H9 (cell line): Measurements from ENCODE around the gene NOA1. TPM values are rescaled to one million over a fixed set of nuclear protein-coding genes. Genes with fewer than 3 reads are reported as not detected.

Experiments used
- DNase-seq: peaks from one replicate; pipeline ENCODE4 v3.0.0-alpha.2; 2017
- H2AFZ ChIP-seq: one replicate; pipeline ENCODE4 v1.6.1; 2013; ENCODE audit warnings: mild to moderate bottlenecking, low read length, control low read depth, moderate library complexity
- H2AK5ac ChIP-seq: 2 replicates; pipeline ENCODE4 v1.6.1; 2013; ENCODE audit warnings: low read length, control low read depth, mixed read lengths; ENCODE audit not compliant: insufficient read length
- H2BK120ac ChIP-seq: one replicate; pipeline ENCODE4 v1.6.1; 2013; ENCODE audit warnings: low read depth, mild to moderate bottlenecking, low read length, control low read depth, inconsistent platforms; ENCODE audit not compliant: poor library complexity, severe bottlenecking
- H2BK12ac ChIP-seq: 2 replicates; pipeline ENCODE4 v1.6.1; 2013; ENCODE audit warnings: low read length, control low read depth, mixed read lengths, low read depth; ENCODE audit not compliant: insufficient read length
- H2BK15ac ChIP-seq: 2 replicates; pipeline ENCODE4 v1.6.1; 2013; ENCODE audit warnings: low read depth, low read length, control low read depth
- H2BK20ac ChIP-seq: one replicate; pipeline ENCODE4 v1.6.1; 2013; ENCODE audit warnings: low read depth, mild to moderate bottlenecking, low read length, control low read depth, inconsistent platforms; ENCODE audit not compliant: poor library complexity, severe bottlenecking
- H2BK5ac ChIP-seq: 2 replicates; pipeline ENCODE4 v1.6.1; 2013; ENCODE audit warnings: low read length, control low read depth, mixed read lengths; ENCODE audit not compliant: insufficient read length
- H3K14ac ChIP-seq: 2 replicates; pipeline ENCODE4 v1.6.1; 2013; ENCODE audit warnings: low read length, control low read depth; ENCODE audit not compliant: insufficient read depth
- H3K18ac ChIP-seq: 2 replicates; pipeline ENCODE4 v1.6.1; 2013; ENCODE audit warnings: low read depth, mild to moderate bottlenecking, mixed read lengths, low read length, control low read depth; ENCODE audit not compliant: insufficient read length
- H3K23ac ChIP-seq: 2 replicates; pipeline ENCODE4 v1.6.1; 2013; ENCODE audit warnings: low read length, control low read depth, mixed read lengths, low read depth; ENCODE audit not compliant: insufficient read length
- H3K23me2 ChIP-seq: 2 replicates; pipeline ENCODE4 v1.6.1; 2013; ENCODE audit warnings: low read depth, mild to moderate bottlenecking, mixed read lengths, low read length, control low read depth; ENCODE audit not compliant: insufficient read length, poor library complexity, severe bottlenecking
- H3K27ac ChIP-seq: 2 replicates; pipeline ENCODE4 v1.5.1; 2013; ENCODE audit warnings: low read length, control low read depth, mixed read lengths, low read depth; ENCODE audit not compliant: insufficient read length
- H3K27me3 ChIP-seq: 2 replicates; pipeline ENCODE4 v1.6.1; 2013; ENCODE audit warnings: low read length, control low read depth, inconsistent platforms; ENCODE audit not compliant: insufficient read depth
- H3K4ac ChIP-seq: 2 replicates; pipeline ENCODE4 v1.6.1; 2013; ENCODE audit warnings: low read depth, mild to moderate bottlenecking, control low read depth, inconsistent platforms, low read length, moderate library complexity
- H3K4me1 ChIP-seq: 2 replicates; pipeline ENCODE4 v1.6.1; 2013; ENCODE audit warnings: low read length, control low read depth, inconsistent platforms; ENCODE audit not compliant: insufficient read depth
- H3K4me2 ChIP-seq: 2 replicates; pipeline ENCODE4 v1.6.1; 2013; ENCODE audit warnings: low read length, control low read depth, mixed read lengths; ENCODE audit not compliant: insufficient read length, insufficient read depth
- H3K56ac ChIP-seq: 2 replicates; pipeline ENCODE4 v1.6.1; 2013; ENCODE audit warnings: low read depth, mild to moderate bottlenecking, mixed read lengths, low read length, control low read depth; ENCODE audit not compliant: insufficient read length
- H3K79me1 ChIP-seq: 2 replicates; pipeline ENCODE4 v1.6.1; 2013; ENCODE audit warnings: low read depth, mild to moderate bottlenecking, moderate library complexity, low read length, control low read depth, inconsistent platforms; ENCODE audit not compliant: insufficient read depth, poor library complexity, severe bottlenecking
- H3K79me2 ChIP-seq: 2 replicates; pipeline ENCODE4 v1.6.1; 2013; ENCODE audit warnings: low read length, control low read depth, inconsistent platforms; ENCODE audit not compliant: insufficient read depth
- H3K9ac ChIP-seq: 2 replicates; pipeline ENCODE4 v1.6.1; 2013; ENCODE audit warnings: low read length, control low read depth, mixed read lengths; ENCODE audit not compliant: insufficient read length; ENCODE audit errors: extremely low read depth
- H3K9me3 ChIP-seq: one replicate; pipeline ENCODE4 v1.6.1; 2013; ENCODE audit warnings: low read depth, low read length, inconsistent platforms; ENCODE audit not compliant: control insufficient read depth
- H3T11ph ChIP-seq: one replicate; pipeline ENCODE4 v1.6.1; 2013; ENCODE audit warnings: mild to moderate bottlenecking, low read length, control low read depth, inconsistent platforms
- H4K20me1 ChIP-seq: one replicate; pipeline ENCODE4 v1.6.1; 2013; ENCODE audit not compliant: control insufficient read depth, insufficient read length, insufficient read depth
- H4K5ac ChIP-seq: 2 replicates; pipeline ENCODE4 v1.6.1; 2013; ENCODE audit warnings: low read depth, mild to moderate bottlenecking, mixed read lengths, low read length, control low read depth; ENCODE audit not compliant: insufficient read length
- H4K8ac ChIP-seq: replicated peaks from 2 replicates; pipeline ENCODE4 v1.6.1; 2013; ENCODE audit warnings: low read length, control low read depth, mixed read lengths, low read depth; ENCODE audit not compliant: insufficient read length
- H4K91ac ChIP-seq: 2 replicates; pipeline ENCODE4 v1.6.1; 2013; ENCODE audit warnings: low read depth, mild to moderate bottlenecking, moderate library complexity, mixed read lengths, low read length, control low read depth; ENCODE audit not compliant: insufficient read length
- H3K27ac Mint-ChIP-seq, 3 experiments: 2 replicates in 2 of 3; 3 replicates in 1 of 3; pipeline ENCODE4 v1.8.0; 2020 to 2021; ENCODE audit warnings: mixed read lengths in 3 of 3, mild to moderate bottlenecking in 1 of 3, moderate library complexity in 1 of 3
- H3K27me3 Mint-ChIP-seq: 2 replicates; pipeline ENCODE4 v1.8.0; 2021; ENCODE audit warnings: low read depth, mild to moderate bottlenecking, moderate library complexity, mixed read lengths
- H3K36me3 Mint-ChIP-seq, 3 experiments: 2 replicates in 2 of 3; 3 replicates in 1 of 3; pipeline ENCODE4 v1.8.0; 2020 to 2021; ENCODE audit warnings: low read depth in 3 of 3, mixed read lengths in 3 of 3; ENCODE audit not compliant: insufficient read depth in 1 of 3
- H3K4me1 Mint-ChIP-seq, 2 experiments: 2 replicates each; pipeline ENCODE4 v1.8.0; 2020; ENCODE audit warnings: mixed read lengths in 2 of 2
- H3K4me3 Mint-ChIP-seq, 2 experiments: 2 replicates in 1 of 2; 3 replicates in 1 of 2; pipeline ENCODE4 v1.8.0; 2020 to 2021; ENCODE audit warnings: mild to moderate bottlenecking in 2 of 2, mixed read lengths in 2 of 2, moderate library complexity in 1 of 2
- H3K9me3 Mint-ChIP-seq, 2 experiments: 2 replicates in 1 of 2; 3 replicates in 1 of 2; pipeline ENCODE4 v1.8.0; 2020; ENCODE audit warnings: mild to moderate bottlenecking in 2 of 2, mixed read lengths in 2 of 2, moderate library complexity in 1 of 2
- WGBS: extraction: QIAGEN DNeasy Blood & Tissue Kit; methylation state at CpG from one replicate; pipeline ENCODE4 v1.1.7; 2013; ENCODE audit warnings: missing lambda C conversion rate, low lambda C conversion rate, mixed read lengths; ENCODE audit not compliant: insufficient read length; ENCODE audit errors: extremely low coverage; 5-methylcytosine and 5-hydroxymethylcytosine counted together
- total RNA-seq: library from RNA; stranded (reverse); gene quantifications from 2 replicates; pipeline ENCODE4 v1.2.1, GENCODE V29; 2021
- TF ChIP-seq, protein P1 (sequence below): fragments of 200-600 bp; sonication (generic); conservative IDR thresholded peaks from 3 replicates; pipeline ENCODE4 v1.8.0; 2021; ENCODE audit warnings: antibody characterized with exemption, mild to moderate bottlenecking

NOA1 gene
- total RNA-seq, 1 experiment from 2014 or later, result 22.8 TPM

DNA sequence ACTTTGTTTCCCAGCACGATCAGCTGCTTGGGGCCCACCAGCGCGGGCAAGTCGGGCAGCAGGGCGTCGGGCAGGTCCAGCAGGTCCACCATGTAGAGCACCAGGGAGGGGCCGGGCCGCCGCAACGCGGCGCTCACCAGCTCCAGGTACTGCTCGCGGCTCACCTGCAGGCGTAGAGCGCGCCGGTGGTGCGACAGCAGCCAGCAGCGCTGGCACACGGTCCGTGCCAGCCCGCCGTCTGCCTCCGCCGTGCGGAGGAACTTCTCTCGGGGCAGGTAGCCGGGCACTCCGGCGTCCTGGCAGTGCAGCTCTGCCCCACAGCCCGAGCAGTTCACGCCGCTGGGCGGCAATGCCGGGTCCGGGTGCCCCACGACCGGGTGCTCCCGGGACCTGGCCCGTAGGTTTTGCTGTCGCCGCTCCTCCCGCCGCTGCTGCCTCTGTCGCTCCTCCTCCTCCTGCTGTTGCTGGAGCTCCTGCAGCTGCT lies 527 bp downstream of the NOA1 start:
- no peak overlapping the region for H2BK120ac ChIP-seq
- TF ChIP-seq, protein P1, sequence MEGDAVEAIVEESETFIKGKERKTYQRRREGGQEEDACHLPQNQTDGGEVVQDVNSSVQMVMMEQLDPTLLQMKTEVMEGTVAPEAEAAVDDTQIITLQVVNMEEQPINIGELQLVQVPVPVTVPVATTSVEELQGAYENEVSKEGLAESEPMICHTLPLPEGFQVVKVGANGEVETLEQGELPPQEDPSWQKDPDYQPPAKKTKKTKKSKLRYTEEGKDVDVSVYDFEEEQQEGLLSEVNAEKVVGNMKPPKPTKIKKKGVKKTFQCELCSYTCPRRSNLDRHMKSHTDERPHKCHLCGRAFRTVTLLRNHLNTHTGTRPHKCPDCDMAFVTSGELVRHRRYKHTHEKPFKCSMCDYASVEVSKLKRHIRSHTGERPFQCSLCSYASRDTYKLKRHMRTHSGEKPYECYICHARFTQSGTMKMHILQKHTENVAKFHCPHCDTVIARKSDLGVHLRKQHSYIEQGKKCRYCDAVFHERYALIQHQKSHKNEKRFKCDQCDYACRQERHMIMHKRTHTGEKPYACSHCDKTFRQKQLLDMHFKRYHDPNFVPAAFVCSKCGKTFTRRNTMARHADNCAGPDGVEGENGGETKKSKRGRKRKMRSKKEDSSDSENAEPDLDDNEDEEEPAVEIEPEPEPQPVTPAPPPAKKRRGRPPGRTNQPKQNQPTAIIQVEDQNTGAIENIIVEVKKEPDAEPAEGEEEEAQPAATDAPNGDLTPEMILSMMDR, result peak; percentile 28; the same call in 2 of the 3 replicates
- no peak overlapping the region for H3K27ac ChIP-seq
- H3K79me2 ChIP-seq, result peaks cover 39% of the 10 kb centered on the region
- H4K5ac ChIP-seq, result no peak overlapping the region
- Mint-ChIP-seq H3K36me3 (peaks cover 24 to 36% (median 30%) of the 10 kb centered on the region in 3 experiments), H3K9me3 (no peaks in the 10 kb centered on the region; a peak in 3 of 5 replicates), H3K4me1 (peaks cover 16 to 17% of the 10 kb centered on the region in 2 experiments), H3K27me3 (no peaks in the 10 kb centered on the region), H3K4me3 (peak overlapping the region; percentile 100), H3K27ac (peak overlapping the region; percentile 96 to 99 (median 96); a peak in 4 of 7 replicates)
- H2AK5ac ChIP-seq, result no peak overlapping the region
- H3K23ac ChIP-seq, result no peak overlapping the region
- peaks cover 11% of the 10 kb centered on the region for H3K23me2 ChIP-seq
- H3K27me3 ChIP-seq, result no peaks in the 10 kb centered on the region
- H2AFZ ChIP-seq, result no peak overlapping the region
- no peak overlapping the region for H2BK5ac ChIP-seq
- H3K4me2 ChIP-seq, result peak overlapping the region; percentile 84
- no CpG with 5 or more reads among the region's 46 CpGs for WGBS
- no peak overlapping the region for H3T11ph ChIP-seq
- no peaks in the 10 kb centered on the region for H3K79me1 ChIP-seq
- no peak overlapping the region for H2BK12ac ChIP-seq
- no peak overlapping the region for H4K8ac ChIP-seq
- H3K9ac ChIP-seq, result peak overlapping the region; percentile 78
- H2BK20ac ChIP-seq, result no peak overlapping the region
- no peak overlapping the region for H4K91ac ChIP-seq
- H3K56ac ChIP-seq, result no peak overlapping the region
- H3K4ac ChIP-seq, result no peak overlapping the region
- H3K14ac ChIP-seq, result peak overlapping the region; percentile 26; the same call in 1 of the 2 replicates
- H3K9me3 ChIP-seq, result no peaks in the 10 kb centered on the region
- H3K18ac ChIP-seq, result no peak overlapping the region
- no peaks in the 10 kb centered on the region for H4K20me1 ChIP-seq
- no peaks in the 10 kb centered on the region; the same call in 1 of the 2 replicates for H3K4me1 ChIP-seq
- DNase-seq, result peak; percentile 73
- H2BK15ac ChIP-seq, result no peak overlapping the region
